Measurements from ENCODE around the gene KCND1. TPM values are rescaled to one million over a fixed set of nuclear protein-coding genes. Genes with fewer than 3 reads are reported as not detected.
A peak's percentile ranks its signal among the peaks of the same experiment; 100 is the strongest.

Gene KCND1
- total and polyA plus RNA-seq, 8 donors: 0.15 to 2.4 (median 0.45) TPM; not detected in 3

GRCh38 chrX:48911412-48912182, 60.0 kb downstream of the KCND1 start, which contains the start of gene SLC35A2:
Gene SLC35A2 (minus strand): TSS chrX:48911646. CDS start chrX:48911636, 10 bp downstream.
- H3K36me3 ChIP-seq: peaks cover 0 to 43% (median 33%) of the 10 kb centered on the region in 4 donors
- WGBS, 5 donors: 0 to 48% (median 5%) methylated on average over 27 to 60 of the region's 60 CpGs
- intact Hi-C loops (cut with DNase I; ENCODE audit: low total_unique reads): no loop called here
- DNase-seq: peak; percentile 88 to 93
- H3K9me3 ChIP-seq: peaks cover 0 to 10% (median 0%) of the 10 kb centered on the region in 4 donors
- peak within 1 kb of the TSS; percentile 54 to 78 (median 60) for H3K4me3 ChIP-seq
- TF ChIP-seq POLR2AphosphoS5 (IDR thresholded peaks at IDR 0.05) (peak; percentile 48 to 92 (median 85)), POLR2A (IDR thresholded peaks at IDR 0.05) (peak in 2 of 4 donors; percentile 11 to 15), CTCF (IDR thresholded peaks at IDR 0.05) (no peak), EP300 (IDR thresholded peaks at IDR 0.05) (no peak)
- no peaks in the 10 kb centered on the region for H3K27me3 ChIP-seq
- peaks cover 0 to 24% (median 11%) of the 10 kb centered on the region in 4 donors for H3K4me1 ChIP-seq
- peak within 1 kb of the TSS; percentile 82 to 89 (median 88) for H3K27ac ChIP-seq

Small RNA genes within 50 kb of the gene (small RNA-seq; reads per million reads assigned to genes)
- gene RNU6-722P: 0 reads per million in 4 donors

Other genes starting within 250 kb of the KCND1 start
- not detected for gene GLOD5, start 210.1 kb downstream of the KCND1 start, total RNA-seq
- gene GLOD5, start 210.1 kb downstream of the KCND1 start, polyA plus RNA-seq: 1 to 10 TPM; 1.7 to 2.1 (median 1.7) TPM
- 1 to 10 TPM in 1 of 5 donors, not detected in 4; 9.4 TPM for gene GATA1, start 185.3 kb downstream of the KCND1 start, total RNA-seq
- under 1 TPM in 1 of 3 donors, not detected in 2; 0.37 TPM for gene GATA1, start 185.3 kb downstream of the KCND1 start, polyA plus RNA-seq
- 100 to 1,000 TPM in 3 of 5 donors, 10 to 100 TPM in 2; 41.0 to 356 (median 104) TPM for gene HDAC6, start 169.8 kb downstream of the KCND1 start, total RNA-seq
- gene HDAC6, start 169.8 kb downstream of the KCND1 start, polyA plus RNA-seq: 10 to 100 TPM; 20.9 to 70.9 (median 31.6) TPM
- gene ERAS, start 145.3 kb downstream of the KCND1 start, total RNA-seq: not detected
- not detected for gene ERAS, start 145.3 kb downstream of the KCND1 start, polyA plus RNA-seq
- 10 to 100 TPM in 2 of 5 donors, 1 to 10 TPM in 3; 1.3 to 46.6 (median 7.0) TPM for gene PCSK1N, start 136.2 kb downstream of the KCND1 start, total RNA-seq
- gene PCSK1N, start 136.2 kb downstream of the KCND1 start, polyA plus RNA-seq: 10 to 100 TPM; 12.4 to 15.3 (median 13.1) TPM
- 10 to 100 TPM in 3 of 5 donors, 1 to 10 TPM in 2; 2.9 to 24.1 (median 14.3) TPM for gene TIMM17B, start 74.1 kb downstream of the KCND1 start, total RNA-seq
- gene TIMM17B, start 74.1 kb downstream of the KCND1 start, polyA plus RNA-seq: 10 to 100 TPM; 43.4 to 77.2 (median 50.8) TPM
- 100 to 1,000 TPM in 1 of 5 donors, 10 to 100 TPM in 3, 1 to 10 TPM in 1; 4.7 to 148 (median 58.9) TPM for gene PQBP1, start 73.9 kb downstream of the KCND1 start, total RNA-seq
- 100 to 1,000 TPM; 106 to 133 (median 118) TPM for gene PQBP1, start 73.9 kb downstream of the KCND1 start, polyA plus RNA-seq
- gene SLC35A2, start 60.2 kb downstream of the KCND1 start, total RNA-seq: 10 to 100 TPM in 3 of 5 donors, 1 to 10 TPM in 1, not detected in 1; 4.3 to 25.4 (median 14.5) TPM
- gene SLC35A2, start 60.2 kb downstream of the KCND1 start, polyA plus RNA-seq: 10 to 100 TPM in 1 of 3 donors, 1 to 10 TPM in 2; 6.9 to 12.3 (median 10.0) TPM
- gene PIM2, start 52.8 kb downstream of the KCND1 start, total RNA-seq: 10 to 100 TPM in 2 of 5 donors, 1 to 10 TPM in 3; 1.2 to 33.2 (median 9.6) TPM
- gene PIM2, start 52.8 kb downstream of the KCND1 start, polyA plus RNA-seq: 10 to 100 TPM in 2 of 3 donors, 1 to 10 TPM in 1; 7.3 to 12.7 (median 10.3) TPM
- 100 to 1,000 TPM in 1 of 5 donors, 10 to 100 TPM in 4; 16.1 to 163 (median 18.1) TPM for gene OTUD5, start 14.2 kb downstream of the KCND1 start, total RNA-seq
- 10 to 100 TPM; 23.0 to 26.4 (median 25.5) TPM for gene OTUD5, start 14.2 kb downstream of the KCND1 start, polyA plus RNA-seq
- 100 to 1,000 TPM in 1 of 5 donors, 10 to 100 TPM in 4; 30.7 to 127 (median 58.9) TPM for gene GRIPAP1, start 30.4 kb upstream of the KCND1 start, total RNA-seq
- 10 to 100 TPM; 15.6 to 21.0 (median 16.3) TPM for gene GRIPAP1, start 30.4 kb upstream of the KCND1 start, polyA plus RNA-seq
- 10 to 100 TPM; 13.0 to 42.2 (median 35.3) TPM for gene TFE3, start 71.5 kb upstream of the KCND1 start, total RNA-seq
- gene TFE3, start 71.5 kb upstream of the KCND1 start, polyA plus RNA-seq: 10 to 100 TPM; 21.5 to 28.1 (median 27.0) TPM
- gene CCDC120, start 87.2 kb upstream of the KCND1 start, total RNA-seq: 10 to 100 TPM in 2 of 5 donors, 1 to 10 TPM in 3; 2.3 to 25.4 (median 6.1) TPM
- 1 to 10 TPM; 3.8 to 7.3 (median 4.0) TPM for gene CCDC120, start 87.2 kb upstream of the KCND1 start, polyA plus RNA-seq
- gene PRAF2, start 102.2 kb upstream of the KCND1 start, total RNA-seq: 10 to 100 TPM in 1 of 5 donors, 1 to 10 TPM in 2, not detected in 2; 5.0 to 37.1 (median 5.9) TPM
- gene PRAF2, start 102.2 kb upstream of the KCND1 start, polyA plus RNA-seq: 10 to 100 TPM in 2 of 3 donors, 1 to 10 TPM in 1; 9.3 to 16.6 (median 10.3) TPM
- 100 to 1,000 TPM in 2 of 5 donors, 10 to 100 TPM in 3; 12.2 to 209 (median 90.9) TPM for gene WDR45, start 108.0 kb upstream of the KCND1 start, total RNA-seq
- 100 to 1,000 TPM in 1 of 3 donors, 10 to 100 TPM in 2; 69.0 to 102 (median 75.3) TPM for gene WDR45, start 108.0 kb upstream of the KCND1 start, polyA plus RNA-seq
- gene GPKOW, start 151.9 kb upstream of the KCND1 start, total RNA-seq: 10 to 100 TPM in 2 of 5 donors, 1 to 10 TPM in 3; 6.4 to 19.1 (median 8.2) TPM
- gene GPKOW, start 151.9 kb upstream of the KCND1 start, polyA plus RNA-seq: 10 to 100 TPM; 14.1 to 18.2 (median 14.7) TPM
- gene MAGIX, start 190.9 kb upstream of the KCND1 start, total RNA-seq: 10 to 100 TPM in 3 of 5 donors, 1 to 10 TPM in 2; 4.7 to 43.2 (median 10.3) TPM
- 10 to 100 TPM; 18.9 to 41.1 (median 35.0) TPM for gene MAGIX, start 190.9 kb upstream of the KCND1 start, polyA plus RNA-seq
- gene PLP2, start 200.1 kb upstream of the KCND1 start, total RNA-seq: 100 to 1,000 TPM in 1 of 5 donors, 10 to 100 TPM in 4; 14.0 to 155 (median 52.2) TPM
- gene PLP2, start 200.1 kb upstream of the KCND1 start, polyA plus RNA-seq: 100 to 1,000 TPM in 1 of 3 donors, 10 to 100 TPM in 2; 55.0 to 323 (median 94.4) TPM
- gene PRICKLE3, start 214.5 kb upstream of the KCND1 start, total RNA-seq: 10 to 100 TPM in 3 of 5 donors, 1 to 10 TPM in 2; 3.7 to 65.1 (median 16.9) TPM
- gene PRICKLE3, start 214.5 kb upstream of the KCND1 start, polyA plus RNA-seq: 1 to 10 TPM; 6.3 to 7.1 (median 6.5) TPM
- 100 to 1,000 TPM in 1 of 5 donors, 1 to 10 TPM in 2, under 1 TPM in 1, not detected in 1; 0.89 to 211 (median 3.3) TPM for gene SYP, start 228.3 kb upstream of the KCND1 start, total RNA-seq
- 1 to 10 TPM in 2 of 3 donors, under 1 TPM in 1; 0.92 to 5.0 (median 3.9) TPM for gene SYP, start 228.3 kb upstream of the KCND1 start, polyA plus RNA-seq

Measured in stomach (tissue), 9 donors.